Caco-2 (cell line): ENCODE measurements around the gene PRR18. TPM values are rescaled to one million over a fixed set of nuclear protein-coding genes. Genes with fewer than 3 reads are reported as not detected.

Experiments used
- BruUV-seq: library from RNA; stranded (reverse); fragments of 400-500 nt; replicated peaks from 2 replicates; lab custom pipeline; 2021; lab: Mats Ljungman, UMichigan
- CTCF ChIA-PET: fragments of 300-600 bp; sonication (Branson Sonifier 250); formaldehyde crosslinking; loops from one replicate; lab custom pipeline; 2022; ENCODE audit warnings: antibody characterized with exemption; lab: Charles Lee
- POLR2A ChIA-PET: fragments of 300-600 bp; sonication (Branson Sonifier 250); formaldehyde crosslinking; loops from one replicate; lab custom pipeline; 2022; ENCODE audit warnings: antibody characterized with exemption; lab: Charles Lee
- DNase-seq, 2 experiments: peaks; one replicate each; pipeline versions ENCODE4 v3.0.0 to v3.0.0-alpha.2; 2020 to 2022
- H3K27me3 ChIP-seq: replicated peaks from 2 replicates; pipeline ENCODE4 v1.6.0; 2011; ENCODE audit warnings: low read length; ENCODE audit not compliant: control insufficient read depth, insufficient read depth
- H3K36me3 ChIP-seq: 2 replicates; pipeline ENCODE4 v1.5.1; 2011; ENCODE audit warnings: low read length; ENCODE audit not compliant: control insufficient read depth, insufficient read depth
- H3K4me1 ChIP-seq: fragments of 250-450 bp; sonication (Bioruptor Pico); 2 replicates; pipeline ENCODE4 v1.5.1; 2020; ENCODE audit warnings: mild to moderate bottlenecking
- H3K4me3 ChIP-seq: 2 replicates; pipeline ENCODE4 v1.5.1; 2011; ENCODE audit warnings: low read depth, mild to moderate bottlenecking, control low read depth, low read length
- H3K9me3 ChIP-seq: fragments of 250-450 bp; sonication (Bioruptor Pico); 2 replicates; pipeline ENCODE4 v1.5.1; 2020; ENCODE audit warnings: mild to moderate bottlenecking, moderate library complexity
- H3K27ac Mint-ChIP-seq: one replicate; pipeline ENCODE4 v1.8.0; 2022; ENCODE audit warnings: mixed read lengths; ENCODE audit not compliant: unreplicated experiment
- H3K27me3 Mint-ChIP-seq: one replicate; pipeline ENCODE4 v1.8.0; 2022; ENCODE audit warnings: mixed read lengths; ENCODE audit not compliant: insufficient read depth, unreplicated experiment
- H3K36me3 Mint-ChIP-seq: one replicate; pipeline ENCODE4 v1.8.0; 2022; ENCODE audit warnings: mild to moderate bottlenecking, mixed read lengths; ENCODE audit not compliant: insufficient read depth, unreplicated experiment
- H3K4me1 Mint-ChIP-seq: one replicate; pipeline ENCODE4 v1.8.0; 2022; ENCODE audit warnings: low read depth, mixed read lengths; ENCODE audit not compliant: unreplicated experiment
- H3K4me3 Mint-ChIP-seq: one replicate; pipeline ENCODE4 v1.8.0; 2022; ENCODE audit warnings: mild to moderate bottlenecking, moderate library complexity, mixed read lengths; ENCODE audit not compliant: unreplicated experiment
- H3K9me3 Mint-ChIP-seq: one replicate; pipeline ENCODE4 v1.8.0; 2022; ENCODE audit warnings: mixed read lengths; ENCODE audit not compliant: unreplicated experiment
- CTCF ChIP-seq, 2 experiments: fragments of 200-600 bp in 1 of 2; IDR thresholded peaks; 1 replicate in 1 of 2; 2 replicates in 1 of 2; pipeline versions ENCODE4 v1.5.1 to v1.8.0; 2011 to 2022; ENCODE audit warnings: antibody characterized with exemption in 1 of 2, control low read depth in 1 of 2, inconsistent platforms in 1 of 2, low read depth in 1 of 2, low read length in 1 of 2, mild to moderate bottlenecking in 1 of 2, moderate library complexity in 1 of 2; ENCODE audit not compliant: insufficient read depth in 1 of 2, severe bottlenecking in 1 of 2, unreplicated experiment in 1 of 2
- intact Hi-C: fragments of 100-400 bp; cut with micrococcal nuclease; formaldehyde crosslinking; loops from one replicate; pipeline ENCODE4 v1.10.0; 2022; ENCODE audit not compliant: unreplicated experiment
- total RNA-seq: library from RNA; stranded (reverse); gene quantifications from 2 replicates; pipeline ENCODE4 v1.2.3, GENCODE V29; 2022

PRR18 gene
- total RNA-seq, 1 experiment from 2014 or later: 0.95 TPM

- no peaks in the 10 kb centered on the region for H3K27me3 Mint-ChIP-seq
- no peaks in the 10 kb centered on the region for H3K9me3 ChIP-seq
- ChIA-PET POLR2A (no interaction called here), CTCF (no interaction called here)
- no peak for DNase-seq
- no peaks in the 10 kb centered on the region; the same call in 1 of the 2 replicates for H3K27me3 ChIP-seq
- no peak for TF ChIP-seq CTCF (IDR thresholded peaks at IDR 0.05; ENCODE audit: insufficient read depth in 1 of 2, low read depth in 1 of 2, low read length in 1 of 2, severe bottlenecking in 1 of 2, unreplicated experiment in 1 of 2)
- H3K4me1 ChIP-seq: no peaks in the 10 kb centered on the region
- H3K36me3 Mint-ChIP-seq: no peaks in the 10 kb centered on the region
- H3K4me3 ChIP-seq: no peak overlapping the region
- no peak overlapping the region for H3K27ac Mint-ChIP-seq
- no peak overlapping the region for H3K4me3 Mint-ChIP-seq
- H3K9me3 Mint-ChIP-seq: no peaks in the 10 kb centered on the region
- H3K36me3 ChIP-seq: no peaks in the 10 kb centered on the region
- no TSS peak for BruUV-seq
- intact Hi-C loops: loop anchor here (5.0 kb wide), 1 partner anchor 122 kb away; no protein-coding TSS in a partner anchor
- H3K4me1 Mint-ChIP-seq: no peaks in the 10 kb centered on the region
Measured at GRCh38 chr6:166279393-166279679, 28.9 kb downstream of the PRR18 start.

GRCh38 chr6:166278579-166279392, 29.4 kb downstream of the PRR18 start:
- H3K9me3 Mint-ChIP-seq: no peaks in the 10 kb centered on the region
- no peak overlapping the region for H3K4me3 Mint-ChIP-seq
- ChIA-PET POLR2A (no interaction called here), CTCF (no interaction called here)
- no peaks in the 10 kb centered on the region for H3K27me3 Mint-ChIP-seq
- no peak overlapping the region for H3K27ac Mint-ChIP-seq
- no peaks in the 10 kb centered on the region for H3K9me3 ChIP-seq
- H3K4me3 ChIP-seq: no peak overlapping the region
- intact Hi-C loops: loop anchor here (5.0 kb wide), 1 partner anchor 121 kb away; no protein-coding TSS in a partner anchor
- no peaks in the 10 kb centered on the region for H3K4me1 ChIP-seq
- no TSS peak for BruUV-seq
- no peak for DNase-seq
- no peaks in the 10 kb centered on the region; the same call in 1 of the 2 replicates for H3K27me3 ChIP-seq
- no peaks in the 10 kb centered on the region for H3K4me1 Mint-ChIP-seq
- no peaks in the 10 kb centered on the region for H3K36me3 ChIP-seq
- no peaks in the 10 kb centered on the region for H3K36me3 Mint-ChIP-seq
- no peak for TF ChIP-seq CTCF (IDR thresholded peaks at IDR 0.05; ENCODE audit: insufficient read depth in 1 of 2, low read depth in 1 of 2, low read length in 1 of 2, severe bottlenecking in 1 of 2, unreplicated experiment in 1 of 2)

GRCh38 chr6:166277892-166278578, 30.2 kb downstream of the PRR18 start:
- H3K4me1 ChIP-seq: no peaks in the 10 kb centered on the region
- intact Hi-C loops: loop anchor here (5.0 kb wide), 1 partner anchor 121 kb away; no protein-coding TSS in a partner anchor
- ChIA-PET CTCF (interaction anchor here (2.4 kb wide), 1 partner anchor 122 kb away, joined by 23 read pairs; no protein-coding TSS in a partner anchor), POLR2A (no interaction called here)
- no peaks in the 10 kb centered on the region for H3K9me3 ChIP-seq
- Mint-ChIP-seq H3K27me3 (no peaks in the 10 kb centered on the region), H3K4me3 (no peak overlapping the region), H3K36me3 (no peaks in the 10 kb centered on the region), H3K27ac (no peak overlapping the region), H3K9me3 (no peaks in the 10 kb centered on the region), H3K4me1 (no peaks in the 10 kb centered on the region)
- H3K4me3 ChIP-seq: no peak overlapping the region
- no peak for DNase-seq
- no peaks in the 10 kb centered on the region; the same call in 1 of the 2 replicates for H3K27me3 ChIP-seq
- no TSS peak for BruUV-seq
- no peak for TF ChIP-seq CTCF (IDR thresholded peaks at IDR 0.05; ENCODE audit: insufficient read depth in 1 of 2, low read depth in 1 of 2, low read length in 1 of 2, severe bottlenecking in 1 of 2, unreplicated experiment in 1 of 2)
- H3K36me3 ChIP-seq: no peaks in the 10 kb centered on the region
